Fibroblast of lung (primary cell): ENCODE measurements around the gene NPC1L1.

Experiments
- EZH2 ChIP-seq: IDR thresholded peaks from 2 replicates; pipeline ENCODE4 v1.5.1; 2012; ENCODE audit warnings: low read length, control low read depth, mild to moderate bottlenecking; ENCODE audit errors: missing control alignments
- TF ChIP-seq, protein P1 (sequence below), 2 donors: IDR thresholded peaks in 1 of 2; conservative IDR thresholded peaks in 1 of 2; 1 replicate in 1 of 2; 2 replicates in 1 of 2; pipeline ENCODE4 v1.5.1; 2011 to 2012; ENCODE audit warnings: low read length in 2 of 2, control low read depth in 1 of 2, inconsistent platforms in 1 of 2, low read depth in 1 of 2, mild to moderate bottlenecking in 1 of 2

DNA sequence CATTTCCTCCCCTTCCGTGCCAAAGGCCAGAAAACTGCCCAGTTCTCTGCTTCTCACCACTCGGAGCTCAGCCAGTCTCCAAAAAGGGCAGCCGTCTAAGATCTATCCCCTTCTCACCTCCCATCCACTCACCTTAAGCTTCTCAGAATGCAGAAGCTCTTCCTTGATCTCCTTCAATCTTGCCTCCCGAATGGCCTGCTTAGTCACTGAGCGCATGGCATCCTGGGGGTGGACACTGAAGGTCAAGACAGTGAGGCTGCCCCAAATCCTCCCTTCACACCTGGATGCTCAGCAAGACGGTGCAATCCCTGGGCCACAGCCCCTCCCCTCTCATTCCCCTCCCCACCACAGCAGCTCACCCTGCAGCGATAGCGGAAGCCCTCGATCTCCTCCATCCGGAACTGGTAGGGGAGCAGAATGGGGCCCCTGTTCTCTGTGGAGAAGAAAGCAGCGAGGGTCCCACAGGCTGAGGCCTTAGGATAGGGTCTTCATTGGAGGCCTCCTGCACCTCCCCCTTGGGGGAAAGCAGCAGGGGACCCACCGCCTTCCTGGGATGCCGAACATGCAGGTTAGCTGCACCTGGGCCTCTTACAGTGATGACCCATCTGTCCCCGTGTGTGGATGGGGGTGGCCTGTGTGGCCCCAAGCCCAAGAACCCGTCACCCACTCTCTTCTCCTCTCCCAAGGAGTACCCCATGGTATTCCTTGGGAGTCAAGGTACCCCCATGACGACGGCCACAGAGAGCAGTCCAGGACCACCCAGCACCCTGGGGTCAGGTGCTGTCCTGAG, 27.8 kb upstream of the NPC1L1 start:
- TF ChIP-seq, protein P1, sequence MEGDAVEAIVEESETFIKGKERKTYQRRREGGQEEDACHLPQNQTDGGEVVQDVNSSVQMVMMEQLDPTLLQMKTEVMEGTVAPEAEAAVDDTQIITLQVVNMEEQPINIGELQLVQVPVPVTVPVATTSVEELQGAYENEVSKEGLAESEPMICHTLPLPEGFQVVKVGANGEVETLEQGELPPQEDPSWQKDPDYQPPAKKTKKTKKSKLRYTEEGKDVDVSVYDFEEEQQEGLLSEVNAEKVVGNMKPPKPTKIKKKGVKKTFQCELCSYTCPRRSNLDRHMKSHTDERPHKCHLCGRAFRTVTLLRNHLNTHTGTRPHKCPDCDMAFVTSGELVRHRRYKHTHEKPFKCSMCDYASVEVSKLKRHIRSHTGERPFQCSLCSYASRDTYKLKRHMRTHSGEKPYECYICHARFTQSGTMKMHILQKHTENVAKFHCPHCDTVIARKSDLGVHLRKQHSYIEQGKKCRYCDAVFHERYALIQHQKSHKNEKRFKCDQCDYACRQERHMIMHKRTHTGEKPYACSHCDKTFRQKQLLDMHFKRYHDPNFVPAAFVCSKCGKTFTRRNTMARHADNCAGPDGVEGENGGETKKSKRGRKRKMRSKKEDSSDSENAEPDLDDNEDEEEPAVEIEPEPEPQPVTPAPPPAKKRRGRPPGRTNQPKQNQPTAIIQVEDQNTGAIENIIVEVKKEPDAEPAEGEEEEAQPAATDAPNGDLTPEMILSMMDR (conservative IDR thresholded peaks at IDR 0.05 in 1 of 2, IDR thresholded peaks at IDR 0.05 in 1 of 2; ENCODE audit: low read depth in 1 of 2, low read length in 2 of 2) = no peak
- no peak for TF ChIP-seq EZH2
